Bone marrow (tissue), 2 donors: Measurements from ENCODE around the gene SHD.
"Not testable (repeated sequence)": the region's sequence is repeated elsewhere in the genome, so short reads cannot be mapped to it uniquely, and the experiment has no call there.

Experiments
- DNase-seq, 2 donors: peaks; one replicate each; lab custom pipeline; 2025; lab: John Stamatoyannopoulos, UW

Gene SHD, protein sequence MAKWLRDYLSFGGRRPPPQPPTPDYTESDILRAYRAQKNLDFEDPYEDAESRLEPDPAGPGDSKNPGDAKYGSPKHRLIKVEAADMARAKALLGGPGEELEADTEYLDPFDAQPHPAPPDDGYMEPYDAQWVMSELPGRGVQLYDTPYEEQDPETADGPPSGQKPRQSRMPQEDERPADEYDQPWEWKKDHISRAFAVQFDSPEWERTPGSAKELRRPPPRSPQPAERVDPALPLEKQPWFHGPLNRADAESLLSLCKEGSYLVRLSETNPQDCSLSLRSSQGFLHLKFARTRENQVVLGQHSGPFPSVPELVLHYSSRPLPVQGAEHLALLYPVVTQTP

DNA sequence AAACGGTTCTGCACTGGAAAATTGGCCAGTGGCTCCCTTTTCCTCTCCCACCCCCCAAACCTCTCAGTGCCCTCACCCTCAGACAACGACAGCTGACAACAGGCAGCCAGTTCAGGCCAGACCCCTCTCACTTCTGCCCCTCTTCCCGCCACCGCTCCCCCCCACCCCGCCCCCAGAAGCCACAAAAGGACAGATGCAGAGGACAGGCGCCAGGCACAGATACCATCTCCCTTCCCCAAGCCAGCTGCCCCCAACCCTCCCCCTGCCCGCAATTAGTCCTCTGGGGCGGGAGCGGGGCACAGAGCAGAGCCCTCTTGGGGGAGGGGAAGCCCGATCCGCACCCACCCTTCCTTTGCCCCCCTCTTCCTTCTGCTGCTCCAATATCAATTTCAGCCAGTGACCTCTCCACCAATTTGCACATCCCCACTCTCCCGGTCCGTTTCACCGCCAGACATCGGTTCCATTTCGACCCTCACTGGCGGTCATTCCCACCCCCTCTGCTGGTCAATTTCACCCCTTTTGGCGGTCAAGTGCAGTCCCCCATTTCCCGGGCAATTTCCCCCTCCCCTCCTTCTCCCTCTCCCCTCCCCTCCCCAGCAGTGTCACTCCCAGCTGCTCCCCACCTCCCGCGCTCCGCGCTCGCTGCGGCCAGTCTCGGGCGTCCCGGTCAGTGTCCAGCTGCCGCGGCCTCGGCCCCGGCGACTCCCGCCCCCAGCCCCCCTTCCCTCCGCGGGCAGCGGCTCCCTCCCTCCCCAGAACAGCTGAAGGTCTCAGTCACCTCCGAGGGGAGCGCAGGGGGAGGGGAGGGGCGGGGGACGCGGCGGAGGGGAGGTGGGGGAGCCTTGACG lies at the start of gene SHD:
Gene SHD, plus strand, starts transcription at position 848 of the 848 bp plus-strand sequence. CDS start 798 bp downstream, outside the sequence.
- DNase-seq: no peak

DNA sequence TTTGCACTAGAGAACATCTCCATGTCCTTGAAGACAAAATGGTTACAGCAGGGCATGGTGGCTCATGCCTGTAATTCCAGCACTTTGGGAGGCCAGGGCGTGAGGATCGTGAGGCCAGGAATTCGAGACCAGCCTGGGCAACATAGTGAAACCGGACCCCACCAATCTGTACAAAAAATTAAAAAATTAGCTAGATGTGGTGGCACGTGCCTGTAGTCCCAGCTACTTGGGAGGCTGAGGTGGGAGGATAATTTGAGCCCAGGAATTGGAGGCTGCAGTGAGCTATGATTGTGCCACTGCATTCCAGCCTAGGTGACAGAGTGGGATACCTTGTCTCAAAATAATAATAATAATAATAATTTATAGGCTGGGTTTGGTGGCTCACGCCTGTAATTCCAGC lies 48.8 kb upstream of the SHD start:
- DNase-seq: not testable (repeated sequence)

DNA sequence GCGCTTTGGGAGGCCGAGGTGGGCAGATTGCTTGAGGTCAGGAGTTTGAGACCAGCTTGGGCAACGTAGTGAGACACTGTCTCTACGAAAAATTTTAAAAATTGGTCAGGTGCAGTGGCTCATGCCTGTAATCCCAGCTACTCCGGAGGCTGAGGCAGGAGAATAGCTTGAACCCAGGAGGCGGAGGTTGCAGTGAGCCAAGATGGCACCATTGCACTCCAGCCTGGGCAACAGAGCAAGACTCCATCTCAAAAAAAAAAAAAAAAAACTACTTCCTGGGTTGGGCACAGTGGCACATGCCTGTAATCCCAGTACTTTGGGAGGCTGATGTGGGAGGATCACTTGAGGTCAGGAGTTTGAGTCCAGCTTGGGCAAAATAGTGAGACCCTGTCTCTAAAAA lies 47.5 kb upstream of the SHD start:
- DNase-seq: not testable (repeated sequence)

DNA sequence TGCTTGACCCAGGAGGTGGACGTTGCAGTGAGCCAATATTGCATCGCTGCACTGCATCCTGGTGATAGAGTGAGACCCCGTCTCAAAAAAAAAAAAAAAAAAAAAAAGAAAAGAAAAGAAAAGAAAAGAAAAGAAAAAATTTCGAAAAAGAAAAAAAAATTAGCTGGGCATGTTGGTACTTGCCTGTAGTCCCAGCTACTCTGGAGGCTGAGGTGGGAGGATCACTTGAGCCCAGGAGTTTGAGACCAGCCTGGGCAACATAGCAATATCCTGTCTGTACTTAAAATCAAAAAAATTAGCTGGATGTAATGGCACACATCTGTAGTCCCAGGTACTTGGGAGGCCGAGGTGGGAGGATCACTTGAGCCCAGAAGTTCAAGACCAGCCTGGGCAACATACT lies 46.9 kb upstream of the SHD start:
- not testable (repeated sequence) for DNase-seq

DNA sequence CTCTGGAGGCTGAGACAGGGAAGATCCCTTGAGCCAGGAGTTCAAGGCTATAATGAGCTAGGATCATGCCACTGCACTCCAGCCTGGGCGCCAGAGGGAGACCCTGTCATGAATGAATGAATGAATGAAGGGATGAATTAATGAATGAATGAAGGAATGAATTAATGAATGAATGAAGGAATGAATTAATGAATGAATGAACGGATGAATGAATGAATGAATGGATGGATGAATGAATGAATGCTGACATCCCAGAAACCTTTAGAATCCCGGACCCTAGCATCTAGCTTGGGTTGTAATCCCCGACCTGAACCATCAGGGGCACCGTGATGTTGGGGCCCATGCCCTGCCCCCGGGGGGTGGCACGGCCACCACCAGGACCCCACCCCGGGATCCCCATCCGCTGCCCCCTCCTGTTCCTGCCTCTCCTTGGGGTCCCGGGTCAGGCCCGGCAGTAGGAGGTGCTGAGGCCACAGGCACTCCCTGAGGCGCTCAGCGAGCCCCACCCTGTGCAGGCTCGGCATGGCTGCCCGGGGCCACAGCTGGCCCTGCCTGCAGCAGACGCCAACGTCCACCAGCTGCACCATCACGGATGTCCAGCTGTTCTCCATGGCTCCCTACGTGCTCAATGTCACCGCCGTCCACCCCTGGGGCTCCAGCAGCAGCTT lies 46.3 kb upstream of the SHD start:
- DNase-seq: no peak

DNA sequence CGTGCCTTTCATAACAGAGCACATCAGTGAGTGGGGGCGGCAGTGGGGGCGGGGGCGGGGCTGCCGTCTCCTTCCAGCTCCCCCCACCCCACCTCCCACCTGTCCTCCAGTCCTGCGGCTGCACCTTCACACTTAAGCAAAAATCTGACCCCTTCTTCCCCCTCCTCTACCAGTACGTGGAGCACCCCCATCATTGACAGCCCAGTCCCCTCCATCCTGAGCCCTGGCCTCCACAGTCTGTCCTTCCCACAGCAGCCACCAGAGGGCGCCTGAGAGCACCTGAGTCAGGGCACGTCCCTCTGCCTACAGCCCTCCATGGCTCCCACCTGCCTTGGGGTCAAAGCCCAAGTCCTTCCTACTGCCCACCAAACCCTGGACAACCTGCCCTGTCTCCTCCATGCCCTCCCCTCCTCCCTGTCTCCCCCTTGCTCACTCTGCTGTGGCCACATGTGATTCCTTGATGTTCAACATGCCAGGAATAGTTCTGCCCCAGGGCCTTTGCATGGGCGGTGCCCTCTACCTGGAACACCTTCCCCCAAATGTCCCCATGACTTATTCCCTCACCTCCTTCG lies 45.7 kb upstream of the SHD start:
- DNase-seq: peak; percentile 10 to 27

DNA sequence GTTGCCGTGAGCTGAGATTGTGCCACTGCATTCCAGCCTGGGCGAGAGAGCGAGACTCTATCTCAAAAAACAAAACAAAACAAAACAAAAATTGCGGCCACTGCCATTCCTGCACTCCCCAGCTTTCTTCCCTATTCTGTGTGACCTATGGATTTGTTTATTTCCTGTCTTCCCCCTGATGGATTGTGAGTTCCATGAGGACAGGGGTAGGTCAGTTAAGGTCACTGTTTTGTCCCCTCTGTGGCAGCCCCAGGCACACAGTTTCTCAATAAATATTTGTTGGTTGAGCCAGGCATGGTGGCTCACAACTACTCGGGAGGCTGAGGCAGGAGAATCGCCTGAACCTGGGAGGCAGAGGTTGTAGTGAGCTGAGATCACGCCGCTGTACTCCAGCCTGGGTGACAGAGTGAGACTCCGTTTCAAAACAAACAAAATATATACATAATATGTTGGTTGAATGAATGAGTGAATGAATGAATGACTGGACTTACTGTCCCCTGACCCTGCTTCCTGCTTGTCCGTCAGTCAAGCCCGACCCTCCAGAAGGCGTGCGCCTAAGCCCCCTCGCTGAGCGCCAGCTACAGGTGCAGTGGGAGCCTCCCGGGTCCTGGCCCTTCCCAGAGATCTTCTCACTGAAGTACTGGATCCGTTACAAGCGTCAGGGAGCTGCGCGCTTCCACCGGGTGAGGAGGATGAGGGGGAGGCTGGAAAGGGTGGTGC lies 44.8 kb upstream of the SHD start:
- DNase-seq: no peak

DNA sequence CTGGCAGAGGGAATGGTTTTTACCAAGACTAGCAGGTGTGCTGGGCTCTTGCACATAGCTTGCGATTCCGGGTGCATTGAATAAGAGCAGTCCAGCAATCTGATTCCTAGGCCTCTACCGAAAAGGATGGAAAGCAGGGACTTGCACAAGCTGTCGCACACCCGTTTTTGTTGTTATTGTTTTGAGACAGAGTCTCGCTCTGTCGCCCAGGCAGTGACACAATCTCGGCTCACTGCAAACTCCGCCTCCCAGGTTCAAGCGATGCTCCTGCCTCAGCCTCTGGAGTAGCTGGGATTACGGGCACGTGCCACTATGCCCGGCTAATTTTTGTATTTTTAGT lies 44.2 kb upstream of the SHD start:
- no peak for DNase-seq

DNA sequence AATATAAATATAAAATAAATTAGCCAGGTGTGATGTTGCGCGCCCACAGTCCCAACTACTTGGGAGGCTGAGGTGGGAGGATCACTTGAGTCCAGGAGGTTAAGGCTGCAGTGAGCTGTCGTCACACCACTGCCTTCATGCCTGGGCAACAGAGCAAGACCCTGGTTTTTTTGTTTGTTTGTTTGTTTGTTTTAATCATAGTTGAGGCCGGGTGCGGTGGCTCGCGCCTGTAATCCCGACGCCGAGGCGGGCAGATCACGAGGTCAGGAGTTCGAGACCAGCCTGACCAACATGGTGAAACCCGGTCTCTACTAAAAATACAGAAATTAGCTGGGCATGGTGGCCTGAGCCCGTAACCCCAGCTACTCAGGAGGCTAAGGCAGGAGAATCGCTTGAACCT lies 41.6 kb upstream of the SHD start:
- DNase-seq: not testable (repeated sequence)

DNA sequence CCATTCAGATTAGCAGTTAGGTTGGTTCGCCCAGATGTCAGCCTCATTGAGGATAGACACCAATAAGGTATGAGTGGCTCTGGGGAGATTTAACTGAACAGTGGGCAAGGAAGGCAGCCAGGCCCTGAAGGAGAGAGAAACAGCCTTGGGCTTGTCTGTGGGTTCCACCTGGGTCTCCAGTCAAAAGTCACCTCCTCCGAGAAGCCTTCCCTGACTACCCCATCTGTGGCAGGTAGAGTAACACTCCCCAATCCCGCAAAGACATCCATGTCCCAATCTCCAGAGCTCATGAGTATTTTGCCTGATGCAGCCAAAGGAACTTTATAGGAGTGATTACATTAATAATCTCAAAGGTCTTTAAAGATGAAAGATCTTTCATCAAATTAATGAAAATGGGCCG lies 40.2 kb upstream of the SHD start:
- DNase-seq: no peak

DNA sequence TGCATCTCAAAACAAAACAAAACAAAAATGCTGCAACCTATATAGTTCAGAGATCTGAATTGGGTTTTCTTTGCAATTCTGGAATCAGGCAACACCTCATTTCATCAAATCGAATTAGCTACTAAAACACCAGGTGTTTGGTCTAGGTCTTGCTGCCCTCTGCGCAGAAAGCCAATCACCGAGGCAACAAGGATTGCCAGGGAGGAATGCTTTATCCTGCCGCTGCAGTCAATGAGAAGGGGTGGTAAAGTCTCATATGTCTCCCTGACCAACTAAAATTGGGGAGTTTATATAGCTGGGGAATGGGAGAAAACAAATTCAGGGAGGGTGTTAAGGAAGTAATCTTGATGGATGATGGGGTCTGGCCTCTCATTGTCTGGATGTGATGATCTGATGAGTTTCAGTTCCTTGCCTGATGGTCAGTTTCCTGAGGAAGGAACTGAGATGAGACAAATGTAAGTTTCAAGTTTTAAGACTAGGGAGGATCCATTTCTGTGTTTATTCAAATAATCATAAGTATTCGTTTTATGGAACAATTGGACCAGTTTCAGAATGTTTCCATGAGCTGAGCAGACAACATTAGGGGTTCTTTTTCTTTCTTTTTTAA lies 37.1 kb upstream of the SHD start:
- DNase-seq: no peak

DNA sequence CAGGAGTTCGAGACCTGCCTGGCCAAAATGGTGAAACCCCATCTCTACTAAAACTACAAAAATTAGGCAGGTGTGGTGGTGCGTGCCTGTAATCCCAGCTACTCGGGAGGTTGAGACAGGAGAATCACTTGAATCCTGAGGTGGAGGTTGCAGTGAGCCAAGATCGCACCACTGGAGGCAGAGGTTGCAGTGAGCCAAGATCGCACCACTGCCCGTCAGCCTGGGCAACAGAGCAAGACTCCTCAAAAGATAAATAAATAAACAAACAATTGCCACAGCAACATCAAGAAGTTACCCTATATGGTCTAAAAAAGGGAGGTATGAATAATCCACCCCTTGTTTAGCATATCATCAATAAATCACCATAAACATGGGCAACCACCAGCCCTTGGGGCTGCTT lies 33.1 kb upstream of the SHD start:
- DNase-seq: not testable (repeated sequence)

DNA sequence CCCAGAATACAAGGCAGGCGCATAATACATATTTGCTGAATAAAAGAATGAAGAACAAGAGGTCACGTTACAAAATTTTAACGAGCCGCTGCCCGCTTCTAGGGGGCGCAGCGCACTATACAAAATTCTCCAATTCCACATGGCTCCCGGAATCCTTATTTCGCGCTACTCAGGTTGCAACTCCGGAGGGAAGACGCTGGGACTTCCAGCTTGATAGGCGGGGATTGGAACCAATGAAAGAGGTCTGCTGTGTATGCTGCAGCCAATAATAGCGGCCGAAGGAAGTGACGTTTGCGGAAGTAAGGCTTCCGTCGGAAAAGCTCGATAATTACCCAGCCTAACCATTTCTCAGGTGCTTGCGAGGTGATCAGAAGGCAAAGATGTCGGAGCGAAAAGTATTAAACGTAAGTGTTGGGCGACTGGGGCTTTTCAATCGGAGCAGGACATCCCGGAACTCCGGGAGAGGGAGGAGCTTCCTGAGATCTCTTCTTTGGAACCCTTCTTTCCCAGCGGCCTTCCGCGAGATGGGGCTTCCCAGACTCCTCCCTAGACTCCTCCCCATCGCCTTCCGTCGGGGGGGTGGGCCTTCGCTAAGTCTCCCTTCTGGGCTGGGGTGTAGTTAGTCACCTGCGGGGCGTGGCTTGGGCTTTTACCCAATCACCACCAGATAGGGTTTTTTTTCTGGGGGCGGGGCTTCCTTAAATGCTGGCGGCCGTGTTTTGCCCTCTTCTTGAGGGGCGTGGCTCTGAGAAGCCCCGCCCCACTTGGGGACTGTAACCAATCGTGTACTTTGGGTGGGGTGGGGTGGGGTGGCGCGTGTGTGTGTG lies 32.1 kb upstream of the SHD start, which contains the start of gene YJU2:
Gene YJU2, plus strand, starts transcription at position 314 of the 827 bp plus-strand sequence. Its CDS starts 67 bp downstream, at position 381.
- DNase-seq: peak; percentile 91 to 99

DNA sequence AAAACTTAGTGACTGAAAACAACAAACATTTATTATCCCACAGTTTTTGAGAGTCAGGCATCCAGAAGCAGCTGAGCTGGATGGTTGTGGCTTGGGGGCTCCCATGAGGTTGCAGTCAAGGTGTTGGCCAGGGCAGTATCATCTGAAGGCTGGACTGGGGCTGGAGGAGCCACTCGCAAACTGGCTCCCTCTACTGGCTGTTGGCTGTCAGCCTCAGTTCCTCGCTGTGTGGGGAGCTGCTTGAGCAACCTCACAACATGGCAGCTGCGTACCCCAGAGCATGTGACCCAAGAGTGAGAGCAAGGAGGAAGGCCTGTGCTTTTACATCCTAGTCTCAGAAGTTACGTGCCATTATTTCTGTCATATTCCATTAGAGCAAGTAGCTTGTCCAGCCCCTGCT lies 22.5 kb upstream of the SHD start:
- DNase-seq: no peak

DNA sequence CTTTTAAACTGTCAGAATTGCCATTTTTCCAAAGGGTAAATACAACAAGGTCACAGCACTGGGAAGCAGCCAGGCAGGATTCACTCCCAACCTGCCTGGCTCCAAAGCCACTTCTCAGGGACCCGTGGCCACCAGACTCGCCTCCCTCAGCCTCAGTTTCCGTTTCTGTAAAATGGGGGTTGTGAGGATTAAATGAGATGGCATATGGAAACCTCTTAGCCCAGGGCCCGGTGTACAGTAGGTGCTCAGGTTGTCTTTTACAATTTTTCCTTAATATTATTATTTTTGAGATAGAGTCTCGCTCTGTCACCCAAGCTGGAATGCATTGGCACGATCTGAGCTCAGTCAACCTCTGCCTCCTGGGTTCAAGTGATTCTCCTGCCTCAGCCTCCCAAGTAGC lies 22.0 kb upstream of the SHD start:
- DNase-seq: no peak

DNA sequence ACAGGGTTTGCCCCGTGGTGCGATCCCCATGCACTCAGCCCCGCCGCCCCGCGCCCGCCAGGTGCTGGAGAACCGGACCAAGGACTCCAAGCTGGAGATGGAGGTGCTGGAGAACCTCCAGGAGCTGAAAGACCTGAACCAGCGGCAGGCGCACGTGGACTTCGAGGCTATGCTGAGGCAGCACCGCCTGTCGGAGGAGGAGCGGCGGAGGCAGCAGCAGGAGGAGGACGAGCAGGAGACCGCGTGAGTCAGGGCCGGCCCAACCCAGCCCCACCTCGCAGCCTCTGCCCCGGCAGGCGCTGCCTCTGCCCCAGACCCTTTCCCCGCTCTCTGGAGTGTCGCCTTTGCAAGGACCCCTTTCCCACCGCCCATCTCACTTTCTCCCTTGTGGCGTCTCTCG lies 20.9 kb upstream of the SHD start:
- no peak for DNase-seq

DNA sequence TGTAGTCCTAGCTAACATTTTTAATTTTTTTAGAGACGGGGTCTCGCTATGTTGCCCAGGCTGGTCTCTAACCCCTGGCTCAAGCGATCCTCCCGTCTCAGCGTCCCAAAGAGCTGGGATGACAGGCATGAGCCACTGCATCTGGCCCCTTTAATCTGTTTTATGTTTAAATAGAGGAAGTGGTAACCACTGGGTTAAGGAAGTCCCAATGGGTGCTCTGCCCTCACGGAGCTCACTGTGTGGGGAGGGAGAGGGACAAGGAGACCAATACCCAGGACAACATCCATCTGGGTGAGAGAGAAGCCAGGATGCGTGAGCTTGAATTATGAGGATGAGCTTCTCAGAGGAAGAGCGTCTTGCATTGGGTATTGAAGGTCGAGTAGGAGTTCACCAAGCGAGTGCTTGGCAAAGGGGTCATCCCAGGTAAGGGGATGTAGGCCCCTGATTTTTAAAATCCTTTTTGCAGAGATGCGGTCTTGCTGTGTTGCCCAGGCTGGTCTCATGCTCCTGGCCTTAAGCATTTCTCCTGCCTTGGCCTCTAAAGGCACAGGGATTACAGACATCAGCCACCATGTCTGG lies 18.4 kb upstream of the SHD start:
- no peak for DNase-seq

DNA sequence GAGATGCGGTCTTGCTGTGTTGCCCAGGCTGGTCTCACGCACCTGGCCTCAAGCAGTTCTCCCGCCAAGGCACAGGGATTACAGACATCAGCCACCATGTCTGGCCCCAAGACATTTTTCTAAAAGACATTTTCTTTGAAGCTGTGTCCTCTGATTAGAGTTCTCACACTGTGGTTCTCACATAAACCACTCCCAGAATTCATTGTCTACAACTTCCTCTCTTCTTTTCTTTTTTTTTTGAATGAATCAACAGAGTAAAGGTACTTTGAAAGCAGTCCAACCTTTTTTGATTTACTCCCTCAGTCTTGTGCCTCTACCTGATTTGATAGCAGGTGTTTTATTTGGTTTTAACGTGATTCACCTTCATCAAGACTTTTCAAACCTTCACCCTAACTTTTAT lies 14.3 kb upstream of the SHD start:
- no peak for DNase-seq

DNA sequence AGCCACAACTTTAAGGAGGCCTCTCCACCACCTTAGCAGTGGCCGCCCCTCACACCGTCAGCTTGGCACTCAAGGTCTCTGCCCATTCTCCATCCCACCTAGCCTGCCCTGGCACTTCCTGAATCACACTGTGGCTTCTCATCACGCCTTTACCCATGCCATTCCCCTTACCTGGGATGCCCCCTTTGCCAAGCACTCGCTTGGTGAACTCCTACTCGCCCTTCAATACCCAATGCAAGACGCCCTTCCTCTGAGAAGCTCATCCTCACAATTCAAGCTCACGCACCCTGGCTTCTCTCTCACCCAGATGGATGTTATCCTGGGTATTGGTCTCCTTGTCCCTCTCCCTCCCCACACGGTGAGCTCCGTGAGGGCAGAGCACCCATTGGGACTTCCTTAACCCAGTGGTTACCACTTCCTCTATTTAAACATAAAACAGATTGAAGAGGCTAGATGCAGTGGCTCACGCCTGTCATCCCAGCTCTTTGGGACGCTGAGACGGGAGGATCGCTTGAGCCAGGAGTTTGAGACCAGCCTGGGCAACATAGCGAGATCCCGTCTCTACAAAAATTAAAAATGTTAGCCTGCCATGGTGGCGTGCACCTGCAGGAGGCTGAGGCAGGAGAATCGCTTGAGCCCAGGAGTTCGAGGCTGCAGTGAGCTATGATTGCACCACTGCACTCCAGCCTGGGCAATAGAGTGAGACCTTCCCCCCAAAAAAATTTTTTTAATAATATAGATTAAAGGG lies 12.6 kb upstream of the SHD start:
- no peak for DNase-seq
